Lower leg skin (tissue), 3 donors: ENCODE measurements around the gene LRIG1.

Source experiments
- CTCF ChIP-seq, 3 donors: fragments of 450-650 bp; IDR thresholded peaks; one replicate each; pipeline ENCODE4 v1.5.1; 2016; ENCODE audit warnings: antibody characterized with exemption in 3 of 3, mild to moderate bottlenecking in 3 of 3, moderate library complexity in 2 of 3
- POLR2A ChIP-seq, 2 donors: fragments of 450-650 bp; IDR thresholded peaks; one replicate each; pipeline ENCODE4 v1.6.1; 2016 to 2017; ENCODE audit warnings: antibody characterized with exemption in 2 of 2, mild to moderate bottlenecking in 1 of 2, moderate library complexity in 1 of 2

GRCh38 chr3:66396888-66397287 lies 103.9 kb downstream of the LRIG1 start:
- TF ChIP-seq CTCF (IDR thresholded peaks at IDR 0.05) (no peak), POLR2A (IDR thresholded peaks at IDR 0.05) (no peak)
